Measurements from ENCODE around the gene OR6C65.

The OR6C65 gene

DNA sequence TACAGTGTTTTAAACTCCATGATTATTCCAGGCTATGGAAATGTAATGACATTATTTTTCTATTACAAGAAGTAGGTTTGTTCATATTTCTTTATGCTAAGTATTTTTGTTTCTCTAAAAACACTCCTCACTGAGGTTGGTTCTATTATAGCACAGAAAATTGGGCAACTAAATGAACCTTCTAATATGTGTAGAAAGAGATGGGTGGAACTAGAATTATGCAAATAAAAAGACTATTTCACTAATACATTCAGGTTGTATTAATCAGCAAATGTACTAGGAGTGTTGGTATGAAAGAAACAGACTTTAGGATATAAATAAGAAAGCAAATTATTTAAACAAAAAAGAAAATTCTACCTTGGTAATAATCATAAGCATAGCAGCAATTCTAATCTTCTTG lies 48.5 kb downstream of the OR6C65 start:
- no peak for DNase-seq

Measured in NCI-H1048 (cell line).